GM12892 (cell line): ENCODE results near the gene MAN1A2.

Experiments
- DNase-seq: peaks from one replicate; pipeline ENCODE4 v3.0.0; 2011; ENCODE audit not compliant: insufficient read length
- FAIRE-seq: peaks from 2 replicates; lab custom pipeline; 2011; peaks lifted over from hg19 to GRCh38; lab: Jason Lieb, UNC
- POLR2A ChIP-seq: IDR thresholded peaks from 2 replicates; pipeline ENCODE4 v1.6.1; 2011; ENCODE audit warnings: low read depth, low read length, control low read depth
- POLR2AphosphoS5 ChIP-seq: IDR thresholded peaks from 2 replicates; pipeline ENCODE4 v1.6.1; 2011; ENCODE audit warnings: low read depth, low read length, control low read depth
- TAF1 ChIP-seq: IDR thresholded peaks from 2 replicates; pipeline ENCODE4 v1.6.1; 2011; ENCODE audit warnings: low read depth, mild to moderate bottlenecking, control low read depth, low read length, borderline replicate concordance

Gene MAN1A2

DNA sequence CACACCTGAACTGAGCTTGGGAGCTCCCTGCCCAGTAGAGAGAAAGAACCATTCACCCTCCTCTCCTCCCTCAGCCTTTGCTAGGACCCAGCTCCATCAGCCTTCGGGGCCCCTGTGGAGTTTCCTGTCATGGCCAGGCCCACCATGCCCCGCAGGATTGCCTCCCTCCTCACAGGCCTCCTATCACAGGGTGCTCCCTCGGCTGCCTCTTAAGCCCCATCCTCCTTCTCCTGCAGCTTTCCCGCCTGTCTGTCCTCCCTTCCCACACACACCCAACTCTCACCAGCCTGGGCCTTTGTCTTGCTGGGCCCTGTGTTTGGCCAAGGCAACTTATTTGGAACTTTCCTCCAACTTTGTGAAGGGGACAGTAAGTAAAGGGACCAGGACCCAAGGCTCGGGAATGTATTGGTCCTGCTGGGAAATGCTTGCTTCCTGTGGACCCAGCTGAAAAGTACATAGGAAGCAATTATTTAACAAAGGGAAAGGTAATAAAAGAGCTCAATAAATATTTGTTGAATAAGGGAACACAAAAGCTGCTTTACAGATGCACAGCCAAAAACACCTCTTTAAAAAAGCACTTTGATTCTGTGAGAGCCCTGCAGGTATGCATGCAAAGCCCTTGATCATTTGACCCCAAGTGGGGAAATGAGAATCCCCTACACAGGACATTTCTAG lies 207.0 kb downstream of the MAN1A2 start:
- TF ChIP-seq POLR2AphosphoS5 (no peak), TAF1 (no peak), POLR2A (no peak)
- FAIRE-seq: no peak
- no peak for DNase-seq

DNA sequence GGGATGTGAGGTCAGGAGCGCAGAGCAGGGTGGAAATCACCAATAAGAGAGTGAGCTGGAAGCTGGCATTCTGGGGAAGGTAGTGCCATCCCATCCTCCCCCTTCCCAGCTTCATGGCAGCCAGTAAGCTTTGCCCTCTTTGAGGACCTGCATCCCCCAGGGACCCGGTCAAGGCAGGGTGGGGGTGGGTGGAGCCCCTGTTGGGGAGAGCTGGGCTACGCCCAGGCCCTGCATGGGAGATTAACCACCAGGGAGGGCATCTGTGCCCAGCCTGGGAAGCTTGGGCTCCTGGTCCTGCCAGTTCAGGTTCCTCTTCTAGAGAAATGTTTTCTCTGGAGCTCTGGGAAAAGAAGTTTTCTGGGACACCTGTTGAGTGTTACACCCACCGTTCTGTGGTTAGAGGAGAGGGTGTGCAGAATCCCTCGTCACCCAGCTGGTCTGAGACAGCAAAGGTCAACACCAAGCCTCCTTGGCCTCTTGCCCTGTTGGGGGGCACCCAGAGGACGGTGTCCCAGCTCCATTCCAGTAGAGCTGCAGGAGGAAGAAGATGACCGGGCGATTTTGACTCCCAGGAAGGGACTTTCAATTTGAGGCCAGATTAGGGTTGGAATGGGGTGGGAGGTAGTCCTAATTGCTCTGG lies 208.5 kb downstream of the MAN1A2 start:
- TF ChIP-seq POLR2AphosphoS5: no peak
- TF ChIP-seq TAF1: no peak
- TF ChIP-seq POLR2A: no peak
- DNase-seq (no peak), FAIRE-seq (no peak)

DNA sequence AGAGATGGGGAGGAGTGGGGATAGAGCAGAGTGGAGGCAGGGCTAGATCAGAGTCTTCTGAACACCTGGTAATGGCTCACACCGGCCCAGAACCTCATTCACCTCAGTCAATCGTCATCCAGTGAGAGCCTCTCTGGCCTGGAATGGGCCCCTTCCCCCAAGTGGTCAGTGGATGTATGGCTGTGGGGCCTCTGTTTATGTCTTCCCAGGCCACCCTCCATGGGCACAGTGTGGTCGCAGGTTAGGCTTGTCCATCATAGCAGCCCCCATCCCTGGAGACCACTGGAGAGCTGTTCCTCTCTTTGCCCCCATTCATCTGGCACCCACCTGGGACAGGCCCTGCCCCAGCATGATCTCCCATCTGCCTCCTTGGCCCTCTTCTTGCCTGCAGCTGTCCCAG lies 209.0 kb downstream of the MAN1A2 start:
- no peak for DNase-seq
- no peak for FAIRE-seq
- TF ChIP-seq POLR2A (no peak), TAF1 (no peak), POLR2AphosphoS5 (no peak)

DNA sequence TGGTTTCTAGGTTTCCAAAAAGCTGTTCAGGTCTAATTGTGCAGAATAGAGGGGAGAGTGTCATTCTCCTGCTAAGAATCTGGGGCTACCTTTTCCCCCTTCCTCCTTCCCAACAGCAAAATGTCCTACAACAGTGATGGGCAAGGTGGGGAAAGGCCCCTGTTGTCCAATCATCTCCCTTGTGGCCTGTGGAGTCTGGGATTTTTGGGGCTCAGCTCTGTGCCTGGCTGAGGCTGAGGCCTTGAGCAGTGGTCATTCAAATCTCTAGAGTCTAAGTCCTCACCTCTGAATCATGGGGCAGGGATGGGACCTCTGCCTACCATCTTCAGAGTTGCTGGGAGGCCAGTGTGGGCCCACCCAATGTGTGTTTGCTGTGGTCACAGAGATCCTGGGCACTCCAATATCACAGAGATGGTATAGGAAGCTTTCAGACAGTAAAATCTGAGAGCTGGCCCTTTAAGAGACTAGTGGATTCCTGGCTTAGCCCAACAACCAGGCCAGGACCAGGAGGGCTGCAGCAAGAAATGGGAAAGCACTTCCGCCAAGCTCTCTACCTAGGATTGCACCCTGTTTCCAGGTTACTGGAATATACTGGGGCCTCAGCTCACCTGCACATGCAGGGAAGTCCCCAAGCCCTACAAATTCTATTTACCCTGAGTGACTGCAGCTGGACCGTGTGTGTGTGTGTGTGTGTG lies 210.1 kb downstream of the MAN1A2 start:
- DNase-seq (no peak), FAIRE-seq (no peak)
- no peak for TF ChIP-seq POLR2A
- no peak for TF ChIP-seq POLR2AphosphoS5
- TF ChIP-seq TAF1: no peak

DNA sequence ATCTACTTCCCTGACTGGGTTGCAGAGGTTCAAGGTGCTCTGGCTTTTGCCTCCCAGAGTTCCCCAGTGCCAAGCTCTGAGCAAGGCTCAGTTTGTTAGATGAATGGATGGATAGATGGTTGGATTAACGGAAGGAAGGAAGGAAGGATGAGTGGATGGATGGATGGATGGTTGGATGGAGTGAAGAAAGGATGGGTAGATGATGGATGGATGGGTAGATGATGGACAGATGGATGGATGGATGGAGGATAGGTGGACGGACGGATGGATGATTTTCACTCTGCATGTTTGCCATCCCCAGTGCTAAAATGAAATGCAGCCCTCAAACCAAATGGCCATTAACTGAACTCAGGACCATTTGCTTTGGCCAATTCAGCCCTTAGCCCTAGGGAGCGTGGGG lies 211.2 kb downstream of the MAN1A2 start:
- no peak for FAIRE-seq
- no peak for TF ChIP-seq POLR2A
- no peak for TF ChIP-seq TAF1
- TF ChIP-seq POLR2AphosphoS5: no peak
- no peak for DNase-seq
